Endothelial cell of umbilical vein (primary cell): ENCODE results near the gene DHRS1. TPM values are rescaled to one million over a fixed set of nuclear protein-coding genes. Genes with fewer than 3 reads are reported as not detected.

Experiments
- BruUV-seq: library from RNA; stranded (reverse); fragments of 400-500 nt; replicated peaks from 2 replicates; lab custom pipeline; 2021; lab: Mats Ljungman, UMichigan
- CTCF ChIA-PET: fragments of 300-600, 350-600 bp; sonication (Branson Sonifier 250); formaldehyde crosslinking; loops from one replicate; lab custom pipeline; 2021; ENCODE audit warnings: antibody characterized with exemption, inconsistent platforms; lab: Charles Lee
- POLR2A ChIA-PET: fragments of 300-600, 350-600 bp; sonication (Branson Sonifier 250); formaldehyde crosslinking; loops from one replicate; lab custom pipeline; 2021; ENCODE audit warnings: antibody characterized with exemption, inconsistent platforms; lab: Charles Lee
- DNase-seq: peaks from one replicate; pipeline ENCODE4 v3.0.0-alpha.2; 2011; ENCODE audit warnings: low read depth, low spot score
- FAIRE-seq: peaks from 2 replicates; lab custom pipeline; 2011; peaks lifted over from hg19 to GRCh38; lab: Jason Lieb, UNC
- H2AFZ ChIP-seq: 2 replicates; pipeline ENCODE4 v1.6.0; 2012; ENCODE audit warnings: low read depth, low read length, control low read depth, inconsistent platforms
- H3K27ac ChIP-seq: 2 replicates; pipeline ENCODE4 v1.5.1; 2011; ENCODE audit warnings: low read depth, mild to moderate bottlenecking, control low read depth, low read length, moderate library complexity; ENCODE audit not compliant: insufficient read depth
- H3K27me3 ChIP-seq, 2 experiments: 2 replicates each; pipeline versions ENCODE4 v1.6.0 to v1.6.1; 2011; ENCODE audit warnings: low read length in 2 of 2, mixed read lengths in 1 of 2; ENCODE audit not compliant: control insufficient read depth in 2 of 2, insufficient read depth in 2 of 2
- H3K36me3 ChIP-seq, 2 experiments: 2 replicates in 1 of 2; 3 replicates in 1 of 2; pipeline ENCODE4 v1.5.1; 2011; ENCODE audit warnings: low read length in 2 of 2, mild to moderate bottlenecking in 1 of 2, moderate library complexity in 1 of 2; ENCODE audit not compliant: control insufficient read depth in 2 of 2, insufficient read depth in 2 of 2; ENCODE audit errors: extremely low read depth in 1 of 2
- H3K4me1 ChIP-seq: 3 replicates; pipeline ENCODE4 v1.5.1; 2011; ENCODE audit warnings: mild to moderate bottlenecking, low read length; ENCODE audit not compliant: control insufficient read depth, insufficient read depth; ENCODE audit errors: extremely low read depth
- H3K4me2 ChIP-seq: 2 replicates; pipeline ENCODE4 v1.6.1; 2011; ENCODE audit warnings: low read length, control low read depth, mixed read lengths; ENCODE audit not compliant: insufficient read depth
- H3K4me3 ChIP-seq, 3 experiments: fragments of 200-600 bp in 1 of 3; sonication (generic), shearing (Covaris generic) in 1 of 3; replicated peaks in 1 of 3; 2 replicates each; pipeline ENCODE4 v1.5.1; 2011 to 2016; ENCODE audit warnings: control low read depth in 3 of 3, low read length in 3 of 3, mild to moderate bottlenecking in 2 of 3, inconsistent platforms in 1 of 3, low read depth in 1 of 3, moderate library complexity in 1 of 3; ENCODE audit not compliant: insufficient read depth in 1 of 3
- H3K79me2 ChIP-seq: 2 replicates; pipeline ENCODE4 v1.6.0; 2012; ENCODE audit warnings: low read length, inconsistent platforms; ENCODE audit not compliant: control insufficient read depth, insufficient read depth
- H3K9ac ChIP-seq: replicated peaks from 2 replicates; pipeline ENCODE3; 2011; ENCODE audit warnings: low read length, control low read depth; ENCODE audit not compliant: insufficient read depth; ENCODE audit errors: extremely low read depth
- H3K9me1 ChIP-seq: replicated peaks from 3 replicates; pipeline ENCODE4 v1.6.0; 2011; ENCODE audit warnings: mild to moderate bottlenecking, low read length; ENCODE audit not compliant: control insufficient read depth, insufficient read depth; ENCODE audit errors: extremely low read depth
- H3K9me3 ChIP-seq: replicated peaks from 2 replicates; pipeline ENCODE4 v1.5.1; 2012; ENCODE audit warnings: low read length, inconsistent platforms; ENCODE audit not compliant: control insufficient read depth, insufficient read depth
- H4K20me1 ChIP-seq: replicated peaks from 2 replicates; pipeline ENCODE3; 2011; ENCODE audit warnings: mild to moderate bottlenecking, low read length; ENCODE audit not compliant: control insufficient read depth, insufficient read depth; ENCODE audit errors: extremely low read depth
- CTCF ChIP-seq, 2 donors: IDR thresholded peaks; 1 replicate in 1 of 2; 2 replicates in 1 of 2; pipeline ENCODE4 v1.5.1; 2011; ENCODE audit warnings: low read length in 2 of 2, mild to moderate bottlenecking in 2 of 2, moderate library complexity in 2 of 2, control low read depth in 1 of 2, inconsistent platforms in 1 of 2, low read depth in 1 of 2; ENCODE audit not compliant: insufficient read depth in 1 of 2; ENCODE audit errors: extremely low read depth in 1 of 2
- EZH2 ChIP-seq: IDR thresholded peaks from 2 replicates; pipeline ENCODE4 v1.6.1; 2012; ENCODE audit warnings: borderline replicate concordance, low read depth, mild to moderate bottlenecking, moderate library complexity, low read length, inconsistent platforms; ENCODE audit not compliant: severe bottlenecking
- FOS ChIP-seq: IDR thresholded peaks from 2 replicates; pipeline ENCODE4 v1.6.1; 2011; ENCODE audit warnings: mild to moderate bottlenecking, low read length, moderate library complexity, borderline replicate concordance; ENCODE audit not compliant: insufficient read depth
- GATA2 ChIP-seq: IDR thresholded peaks from 2 replicates; pipeline ENCODE4 v1.7.0; 2011; ENCODE audit warnings: low read depth, mild to moderate bottlenecking, moderate library complexity, mixed read lengths, low read length; ENCODE audit not compliant: insufficient read length, insufficient read depth
- JUN ChIP-seq: IDR thresholded peaks from 2 replicates; pipeline ENCODE4 v1.6.1; 2011; ENCODE audit warnings: borderline replicate concordance, low read depth; ENCODE audit not compliant: insufficient read length, insufficient read depth
- MAX ChIP-seq: IDR thresholded peaks from 2 replicates; pipeline ENCODE4 v1.6.1; 2011; ENCODE audit not compliant: insufficient read depth, insufficient read length
- MYC ChIP-seq: IDR thresholded peaks from one replicate; pipeline ENCODE4 v1.6.1; 2011; ENCODE audit warnings: mild to moderate bottlenecking, low read depth, low read length
- POLR2A ChIP-seq: IDR thresholded peaks from 2 replicates; pipeline ENCODE4 v1.6.1; 2012; ENCODE audit warnings: low read depth, mild to moderate bottlenecking, control low read depth, low read length
- POLR2AphosphoS5 ChIP-seq: IDR thresholded peaks from 2 replicates; pipeline ENCODE4 v1.6.1; 2012; ENCODE audit warnings: low read depth, mild to moderate bottlenecking, control low read depth, low read length, moderate library complexity; ENCODE audit not compliant: insufficient read depth
- dilution Hi-C: fragments of 300-500 bp; cut with MboI; formaldehyde crosslinking; loops from one replicate; pipeline ENCODE4 v1.15.0; 2019; ENCODE audit warnings: low sequenced_read_pairs; ENCODE audit not compliant: extremely low pct_ligation_motif_present
- intact Hi-C: fragments of 100-400 bp; cut with micrococcal nuclease; formaldehyde crosslinking; loops from one replicate; pipeline ENCODE4 v1.10.0; 2022
- polyA plus RNA-seq, 4 experiments: library from polyadenylated mRNA; depleted of rRNA in 3 of 4; stranded (reverse) in 3 of 4; unstranded in 1 of 4; fragments of >200 nt; gene quantifications; 2 replicates each; pipeline versions ENCODE4 v1.2.1 to v1.2.3, GENCODE V29; 2011 to 2012; ENCODE audit warnings: missing spikeins in 1 of 4
- total RNA-seq: library from RNA; stranded (reverse); gene quantifications from 2 replicates; pipeline ENCODE4 v1.2.3, GENCODE V29; 2021

Gene DHRS1
- total and polyA plus RNA-seq, 2 donors (not counting 3 experiments of a cell fraction or from before 2014, with no cell fraction given), result 18.0 to 69.5 TPM

GRCh38 chr14:24325963-24326362, 26.4 kb upstream of the DHRS1 start:
- no peaks in the 10 kb centered on the region for H3K9me1 ChIP-seq
- FAIRE-seq (no peak), DNase-seq (no peak)
- intact Hi-C loops (no loop called here), dilution Hi-C loops (no loop called here)
- H3K36me3 ChIP-seq, result peaks cover 0 to 18% of the 10 kb centered on the region in 2 experiments
- no peaks in the 10 kb centered on the region for H3K79me2 ChIP-seq
- H3K4me2 ChIP-seq, result no peak overlapping the region
- no peaks in the 10 kb centered on the region for H3K27me3 ChIP-seq
- H3K4me1 ChIP-seq, result peaks cover 5% of the 10 kb centered on the region
- TF ChIP-seq EZH2 (no peak), POLR2AphosphoS5 (no peak)
- no peaks in the 10 kb centered on the region for H3K9me3 ChIP-seq
- H2AFZ ChIP-seq, result no peak overlapping the region
- no peaks in the 10 kb centered on the region for H4K20me1 ChIP-seq
- H3K4me3 ChIP-seq, result no peak overlapping the region
- ChIA-PET CTCF (interaction anchor here (4.4 to 20.1 kb wide), 3 partner anchors 8 to 108 kb away, joined by 14 to 811 read pairs (median 23); partner anchors contain the start of genes CBLN3, CIDEB and KHNYN), POLR2A (no interaction called here)
- H3K27ac ChIP-seq, result no peak overlapping the region
- no TSS peak for BruUV-seq
- H3K9ac ChIP-seq, result no peak overlapping the region

- no TSS peak for BruUV-seq
- CTCF ChIA-PET, result interaction anchor here (4.4 to 20.1 kb wide), 3 partner anchors 9 to 109 kb away, joined by 14 to 811 read pairs (median 23); partner anchors contain the start of genes CBLN3, CIDEB and KHNYN
Measured at GRCh38 chr14:24325041-24325530, 25.5 kb upstream of the DHRS1 start.

More at GRCh38 chr14:24325041-24325530, 25.5 kb upstream of the DHRS1 start:
- POLR2A ChIA-PET, result no interaction called here
- FAIRE-seq, result no peak
- Histone ChIP-seq H3K4me2 (no peak overlapping the region), H3K9me3 (no peaks in the 10 kb centered on the region), H3K9me1 (no peaks in the 10 kb centered on the region), H3K36me3 (peaks cover 0 to 18% of the 10 kb centered on the region in 2 experiments), H3K27ac (no peak overlapping the region), H3K4me1 (peaks cover 5% of the 10 kb centered on the region), H3K27me3 (no peaks in the 10 kb centered on the region), H3K4me3 (no peak overlapping the region), H2AFZ (no peak overlapping the region), H3K9ac (no peak overlapping the region), H3K79me2 (no peaks in the 10 kb centered on the region), H4K20me1 (no peaks in the 10 kb centered on the region)
- TF ChIP-seq CTCF (IDR thresholded peaks at IDR 0.05; ENCODE audit: extremely low read depth in 1 of 2, insufficient read depth in 1 of 2, low read depth in 1 of 2, low read length in 2 of 2) (no peak), POLR2A (no peak), POLR2AphosphoS5 (no peak), MAX (no peak), FOS (no peak), MYC (no peak), GATA2 (no peak), JUN (no peak), EZH2 (no peak)
- intact Hi-C loops (no loop called here), dilution Hi-C loops (no loop called here)
- DNase-seq, result no peak
